ENCODE results near the gene ERICH3.
A peak's percentile ranks its signal among the peaks of the same experiment; 100 is the strongest.

ERICH3 gene

DNA sequence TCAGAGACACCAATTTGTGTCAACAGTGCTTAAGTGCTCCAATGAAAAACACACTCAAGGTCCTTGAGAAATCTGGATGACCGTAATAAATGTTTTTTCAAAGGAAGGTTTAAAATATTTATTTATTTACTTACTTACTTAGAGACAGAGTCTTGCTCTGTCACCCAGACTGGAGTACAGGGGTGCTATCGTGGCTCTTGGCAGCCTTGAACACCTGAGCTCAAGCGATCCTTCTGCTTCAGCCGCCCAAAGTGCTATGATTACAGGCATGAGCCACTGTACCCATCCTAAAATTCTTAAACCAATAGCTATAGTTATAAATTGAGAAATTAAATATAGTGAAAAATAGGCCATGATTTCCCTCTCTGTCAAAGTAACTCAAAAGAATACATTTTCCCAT lies 17.3 kb upstream of the ERICH3 start:
- no peaks in the 10 kb centered on the region for H3K27me3 ChIP-seq (ENCODE audit: control insufficient read depth in 1 of 2, insufficient read depth in 1 of 2, low read length in 2 of 2)
- H3K23ac ChIP-seq (ENCODE audit: low read length in 2 of 2): no peak overlapping the region

GRCh38 chr1:74690364-74690696 lies 16.7 kb upstream of the ERICH3 start:
- Histone ChIP-seq H2BK15ac (ENCODE audit: low read depth, poor library complexity, severe bottlenecking) (no peak overlapping the region), H3K4ac (ENCODE audit: low read depth in 1 of 2, low read length in 2 of 2) (no peak overlapping the region), H3K4me1 (ENCODE audit: control insufficient read depth, insufficient read depth, low read depth, low read length) (no peaks in the 10 kb centered on the region), H3K4me3 (ENCODE audit: insufficient read depth in 1 of 2, low read depth in 1 of 2, low read length in 2 of 2) (no peak overlapping the region), H4K91ac (ENCODE audit: low read length) (no peak overlapping the region), H3K27me3 (ENCODE audit: control insufficient read depth in 1 of 2, insufficient read depth in 1 of 2, low read length in 2 of 2) (no peaks in the 10 kb centered on the region), H3K9me3 (ENCODE audit: control insufficient read depth, low read length) (no peaks in the 10 kb centered on the region), H2AFZ (ENCODE audit: low read depth, low read length) (no peak overlapping the region), H2BK120ac (ENCODE audit: low read depth, low read length) (no peak overlapping the region), H3K79me1 (replicated peaks; ENCODE audit: low read length, poor library complexity, severe bottlenecking) (no peaks in the 10 kb centered on the region), H4K8ac (ENCODE audit: low read length) (no peak overlapping the region), H2BK5ac (ENCODE audit: low read depth, low read length, poor library complexity, severe bottlenecking) (no peak overlapping the region), H3K9ac (ENCODE audit: low read length) (no peak overlapping the region), H3K18ac (ENCODE audit: low read depth in 1 of 2, low read length in 2 of 2) (no peak overlapping the region), H2BK12ac (ENCODE audit: low read length in 2 of 2) (no peak overlapping the region), H2AK5ac (ENCODE audit: low read length, severe bottlenecking) (peak overlapping the region; percentile 66), H3K14ac (ENCODE audit: low read length in 2 of 2) (no peak overlapping the region), H3K27ac (ENCODE audit: low read length, poor library complexity, severe bottlenecking) (no peak overlapping the region), H3K36me3 (ENCODE audit: control insufficient read depth in 1 of 2, insufficient read depth in 2 of 2, low read depth in 1 of 2, low read length in 2 of 2) (no peaks in the 10 kb centered on the region), H3K4me2 (ENCODE audit: low read length, poor library complexity, severe bottlenecking) (no peak overlapping the region), H3K23ac (ENCODE audit: low read length in 2 of 2) (no peak overlapping the region)
- WGBS: 63% methylated on average over 2 of the region's 2 CpGs
- DNase-seq: no peak

More for the DNA sequence above, 17.3 kb upstream of the ERICH3 start:
- no peak overlapping the region for H3K4ac ChIP-seq (ENCODE audit: low read depth in 1 of 2, low read length in 2 of 2)
- no peak overlapping the region for H4K8ac ChIP-seq (ENCODE audit: low read length)
- H3K14ac ChIP-seq (ENCODE audit: low read length in 2 of 2): no peak overlapping the region
- no peak overlapping the region for H3K4me3 ChIP-seq (ENCODE audit: insufficient read depth in 1 of 2, low read depth in 1 of 2, low read length in 2 of 2)
- H2BK5ac ChIP-seq (ENCODE audit: low read depth, low read length, poor library complexity, severe bottlenecking): no peak overlapping the region
- H3K4me2 ChIP-seq (ENCODE audit: low read length, poor library complexity, severe bottlenecking): no peak overlapping the region
- H3K36me3 ChIP-seq (ENCODE audit: control insufficient read depth in 1 of 2, insufficient read depth in 2 of 2, low read depth in 1 of 2, low read length in 2 of 2): no peaks in the 10 kb centered on the region
- no peak overlapping the region for H2AFZ ChIP-seq (ENCODE audit: low read depth, low read length)
- no peak overlapping the region for H3K27ac ChIP-seq (ENCODE audit: low read length, poor library complexity, severe bottlenecking)
- no peak overlapping the region for H3K9ac ChIP-seq (ENCODE audit: low read length)
- H2AK5ac ChIP-seq (ENCODE audit: low read length, severe bottlenecking): no peak overlapping the region
- DNase-seq: no peak
- H2BK12ac ChIP-seq (ENCODE audit: low read length in 2 of 2): no peak overlapping the region
- no peaks in the 10 kb centered on the region for H3K9me3 ChIP-seq (ENCODE audit: control insufficient read depth, low read length)
- no peak overlapping the region for H4K91ac ChIP-seq (ENCODE audit: low read length)
- H2BK15ac ChIP-seq (ENCODE audit: low read depth, poor library complexity, severe bottlenecking): no peak overlapping the region
- no peak overlapping the region for H2BK120ac ChIP-seq (ENCODE audit: low read depth, low read length)
- 80% methylated on average over 2 of the region's 4 CpGs for WGBS
- H3K79me1 ChIP-seq (replicated peaks; ENCODE audit: low read length, poor library complexity, severe bottlenecking): no peaks in the 10 kb centered on the region
- no peak overlapping the region for H3K18ac ChIP-seq (ENCODE audit: low read depth in 1 of 2, low read length in 2 of 2)
- no peaks in the 10 kb centered on the region for H3K4me1 ChIP-seq (ENCODE audit: control insufficient read depth, insufficient read depth, low read depth, low read length)

GRCh38 chr1:74689621-74690363 lies 16.2 kb upstream of the ERICH3 start:
- Histone ChIP-seq H3K9ac (ENCODE audit: low read length) (peak overlapping the region; percentile 31), H3K27me3 (ENCODE audit: control insufficient read depth in 1 of 2, insufficient read depth in 1 of 2, low read length in 2 of 2) (no peaks in the 10 kb centered on the region), H3K9me3 (ENCODE audit: control insufficient read depth, low read length) (no peaks in the 10 kb centered on the region), H3K14ac (ENCODE audit: low read length in 2 of 2) (no peak overlapping the region), H3K36me3 (ENCODE audit: control insufficient read depth in 1 of 2, insufficient read depth in 2 of 2, low read depth in 1 of 2, low read length in 2 of 2) (no peaks in the 10 kb centered on the region), H2AK5ac (ENCODE audit: low read length, severe bottlenecking) (no peak overlapping the region), H2BK15ac (ENCODE audit: low read depth, poor library complexity, severe bottlenecking) (no peak overlapping the region), H2BK5ac (ENCODE audit: low read depth, low read length, poor library complexity, severe bottlenecking) (no peak overlapping the region), H2AFZ (ENCODE audit: low read depth, low read length) (no peak overlapping the region), H2BK12ac (ENCODE audit: low read length in 2 of 2) (no peak overlapping the region), H3K4me3 (ENCODE audit: insufficient read depth in 1 of 2, low read depth in 1 of 2, low read length in 2 of 2) (no peak overlapping the region), H3K27ac (ENCODE audit: low read length, poor library complexity, severe bottlenecking) (no peak overlapping the region), H3K18ac (ENCODE audit: low read depth in 1 of 2, low read length in 2 of 2) (no peak overlapping the region), H3K79me1 (replicated peaks; ENCODE audit: low read length, poor library complexity, severe bottlenecking) (no peaks in the 10 kb centered on the region), H3K4ac (ENCODE audit: low read depth in 1 of 2, low read length in 2 of 2) (no peak overlapping the region), H3K23ac (ENCODE audit: low read length in 2 of 2) (no peak overlapping the region), H3K4me2 (ENCODE audit: low read length, poor library complexity, severe bottlenecking) (no peak overlapping the region), H2BK120ac (ENCODE audit: low read depth, low read length) (no peak overlapping the region), H4K91ac (ENCODE audit: low read length) (no peak overlapping the region), H3K4me1 (ENCODE audit: control insufficient read depth, insufficient read depth, low read depth, low read length) (no peaks in the 10 kb centered on the region), H4K8ac (ENCODE audit: low read length) (no peak overlapping the region)
- WGBS: 0% methylated on average over 2 of the region's 5 CpGs
- DNase-seq: peak; percentile 55

DNA sequence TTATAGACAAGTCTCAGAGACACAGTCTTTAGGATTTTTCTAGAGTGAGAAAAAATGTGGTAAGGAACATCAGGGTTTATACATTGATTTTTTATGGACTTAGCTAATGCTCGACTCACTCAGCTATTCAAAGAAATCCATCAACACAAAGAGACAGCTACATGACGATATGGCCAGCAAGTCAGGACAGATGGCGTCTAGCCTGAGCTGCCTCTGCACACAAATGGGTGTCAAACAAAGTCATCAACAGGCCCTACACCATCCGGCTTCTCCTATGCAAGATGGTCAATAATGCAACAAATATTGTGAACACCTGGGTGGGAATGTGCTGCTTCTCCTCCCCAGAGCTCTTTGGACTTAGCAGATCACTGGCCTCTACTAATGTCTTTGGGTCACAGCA lies 13.3 kb upstream of the ERICH3 start:
- no peak overlapping the region for H2BK5ac ChIP-seq (ENCODE audit: low read depth, low read length, poor library complexity, severe bottlenecking)
- H3K79me1 ChIP-seq (replicated peaks; ENCODE audit: low read length, poor library complexity, severe bottlenecking): no peaks in the 10 kb centered on the region
- H3K27ac ChIP-seq (ENCODE audit: low read length, poor library complexity, severe bottlenecking): no peak overlapping the region
- no peak for DNase-seq
- H3K9ac ChIP-seq (ENCODE audit: low read length): no peak overlapping the region
- no peak overlapping the region for H3K4ac ChIP-seq (ENCODE audit: low read depth in 1 of 2, low read length in 2 of 2)
- H3K23ac ChIP-seq (ENCODE audit: low read length in 2 of 2): no peak overlapping the region
- no peak overlapping the region for H2AK5ac ChIP-seq (ENCODE audit: low read length, severe bottlenecking)
- H3K4me1 ChIP-seq (ENCODE audit: control insufficient read depth, insufficient read depth, low read depth, low read length): no peaks in the 10 kb centered on the region
- H3K4me3 ChIP-seq (ENCODE audit: insufficient read depth in 1 of 2, low read depth in 1 of 2, low read length in 2 of 2): no peak overlapping the region
- H3K18ac ChIP-seq (ENCODE audit: low read depth in 1 of 2, low read length in 2 of 2): no peak overlapping the region
- 77% methylated on average over 3 of the region's 4 CpGs for WGBS
- H3K4me2 ChIP-seq (ENCODE audit: low read length, poor library complexity, severe bottlenecking): no peak overlapping the region
- H3K36me3 ChIP-seq (ENCODE audit: control insufficient read depth in 1 of 2, insufficient read depth in 2 of 2, low read depth in 1 of 2, low read length in 2 of 2): no peaks in the 10 kb centered on the region
- H3K14ac ChIP-seq (ENCODE audit: low read length in 2 of 2): no peak overlapping the region
- no peak overlapping the region for H2BK15ac ChIP-seq (ENCODE audit: low read depth, poor library complexity, severe bottlenecking)
- no peak overlapping the region for H4K91ac ChIP-seq (ENCODE audit: low read length)
- no peak overlapping the region for H2BK120ac ChIP-seq (ENCODE audit: low read depth, low read length)
- no peak overlapping the region for H2BK12ac ChIP-seq (ENCODE audit: low read length in 2 of 2)
- H2AFZ ChIP-seq (ENCODE audit: low read depth, low read length): no peak overlapping the region
- no peaks in the 10 kb centered on the region for H3K9me3 ChIP-seq (ENCODE audit: control insufficient read depth, low read length)
- no peak overlapping the region for H4K8ac ChIP-seq (ENCODE audit: low read length)
- no peaks in the 10 kb centered on the region for H3K27me3 ChIP-seq (ENCODE audit: control insufficient read depth in 1 of 2, insufficient read depth in 1 of 2, low read length in 2 of 2)

Measured in mesenchymal stem cell (in vitro differentiated cells and primary cell).